ENCODE data around the gene NOS2. TPM values are rescaled to one million over a fixed set of nuclear protein-coding genes. Genes with fewer than 3 reads are reported as not detected.

The NOS2 gene
- polyA plus RNA-seq, 1 experiment, result not detected

GRCh38 chr17:27817731-27818130 lies 17.4 kb upstream of the NOS2 start:
- H3K9me3 ChIP-seq (ENCODE audit: control insufficient read depth, insufficient read depth, low read length), result no peaks in the 10 kb centered on the region
- no peak overlapping the region for H3K27ac ChIP-seq (ENCODE audit: low read depth, low read length)
- CTCF ChIA-PET, result interaction anchor here (4.2 kb wide), 1 partner anchor 13 kb away, joined by 14 read pairs; no protein-coding TSS in a partner anchor
- H3K4me3 ChIP-seq (ENCODE audit: low read depth, low read length), result no peak overlapping the region
- POLR2A ChIA-PET, result no interaction called here
- TF ChIP-seq, protein P1, sequence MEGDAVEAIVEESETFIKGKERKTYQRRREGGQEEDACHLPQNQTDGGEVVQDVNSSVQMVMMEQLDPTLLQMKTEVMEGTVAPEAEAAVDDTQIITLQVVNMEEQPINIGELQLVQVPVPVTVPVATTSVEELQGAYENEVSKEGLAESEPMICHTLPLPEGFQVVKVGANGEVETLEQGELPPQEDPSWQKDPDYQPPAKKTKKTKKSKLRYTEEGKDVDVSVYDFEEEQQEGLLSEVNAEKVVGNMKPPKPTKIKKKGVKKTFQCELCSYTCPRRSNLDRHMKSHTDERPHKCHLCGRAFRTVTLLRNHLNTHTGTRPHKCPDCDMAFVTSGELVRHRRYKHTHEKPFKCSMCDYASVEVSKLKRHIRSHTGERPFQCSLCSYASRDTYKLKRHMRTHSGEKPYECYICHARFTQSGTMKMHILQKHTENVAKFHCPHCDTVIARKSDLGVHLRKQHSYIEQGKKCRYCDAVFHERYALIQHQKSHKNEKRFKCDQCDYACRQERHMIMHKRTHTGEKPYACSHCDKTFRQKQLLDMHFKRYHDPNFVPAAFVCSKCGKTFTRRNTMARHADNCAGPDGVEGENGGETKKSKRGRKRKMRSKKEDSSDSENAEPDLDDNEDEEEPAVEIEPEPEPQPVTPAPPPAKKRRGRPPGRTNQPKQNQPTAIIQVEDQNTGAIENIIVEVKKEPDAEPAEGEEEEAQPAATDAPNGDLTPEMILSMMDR (IDR thresholded peaks at IDR 0.05; ENCODE audit: low read depth, low read length), result no peak
- no peaks in the 10 kb centered on the region for H3K27me3 ChIP-seq (ENCODE audit: control insufficient read depth, insufficient read depth, low read length)
- DNase-seq (ENCODE audit: low read depth, low spot score), result no peak

DNA sequence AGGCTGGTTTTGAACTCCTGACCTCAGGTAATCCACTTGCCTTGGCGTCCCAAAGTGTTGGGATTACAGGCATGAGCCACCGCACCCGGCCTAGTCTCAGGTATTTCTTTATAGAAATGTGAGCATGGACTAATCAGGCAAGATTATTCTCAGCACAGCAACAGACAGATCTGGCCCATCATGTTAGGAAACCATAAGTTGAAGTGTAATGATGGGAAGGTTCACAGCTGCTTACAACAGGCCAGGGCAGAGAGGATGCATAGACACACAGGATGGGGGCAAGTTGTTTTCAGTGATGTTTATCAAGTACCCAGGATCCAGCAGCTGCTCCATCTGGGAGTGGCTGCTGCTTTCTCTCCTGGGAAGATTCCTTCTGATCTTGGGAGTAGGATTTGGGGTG lies 16.6 kb upstream of the NOS2 start:
- ChIA-PET CTCF (interaction anchor here (0.9 kb wide), 1 partner anchor 63 kb away, joined by 3 read pairs; no protein-coding TSS in a partner anchor), POLR2A (no interaction called here)
- H3K27ac ChIP-seq (ENCODE audit: low read depth, low read length), result no peak overlapping the region
- no peaks in the 10 kb centered on the region for H3K9me3 ChIP-seq (ENCODE audit: control insufficient read depth, insufficient read depth, low read length)
- no peak overlapping the region for H3K4me3 ChIP-seq (ENCODE audit: low read depth, low read length)
- DNase-seq (ENCODE audit: low read depth, low spot score), result no peak
- H3K27me3 ChIP-seq (ENCODE audit: control insufficient read depth, insufficient read depth, low read length), result no peaks in the 10 kb centered on the region
- TF ChIP-seq, protein P1 (IDR thresholded peaks at IDR 0.05; ENCODE audit: low read depth, low read length), result no peak

- POLR2A ChIA-PET, result interaction anchor here (0.6 kb wide), 1 partner anchor 394 kb away, joined by 8 read pairs; no protein-coding TSS in a partner anchor
- TF ChIP-seq, protein P1 (IDR thresholded peaks at IDR 0.05; ENCODE audit: low read depth, low read length), result no peak
- CTCF ChIA-PET, result no interaction called here
Observed at GRCh38 chr17:27811961-27812360, 11.6 kb upstream of the NOS2 start.

DNA sequence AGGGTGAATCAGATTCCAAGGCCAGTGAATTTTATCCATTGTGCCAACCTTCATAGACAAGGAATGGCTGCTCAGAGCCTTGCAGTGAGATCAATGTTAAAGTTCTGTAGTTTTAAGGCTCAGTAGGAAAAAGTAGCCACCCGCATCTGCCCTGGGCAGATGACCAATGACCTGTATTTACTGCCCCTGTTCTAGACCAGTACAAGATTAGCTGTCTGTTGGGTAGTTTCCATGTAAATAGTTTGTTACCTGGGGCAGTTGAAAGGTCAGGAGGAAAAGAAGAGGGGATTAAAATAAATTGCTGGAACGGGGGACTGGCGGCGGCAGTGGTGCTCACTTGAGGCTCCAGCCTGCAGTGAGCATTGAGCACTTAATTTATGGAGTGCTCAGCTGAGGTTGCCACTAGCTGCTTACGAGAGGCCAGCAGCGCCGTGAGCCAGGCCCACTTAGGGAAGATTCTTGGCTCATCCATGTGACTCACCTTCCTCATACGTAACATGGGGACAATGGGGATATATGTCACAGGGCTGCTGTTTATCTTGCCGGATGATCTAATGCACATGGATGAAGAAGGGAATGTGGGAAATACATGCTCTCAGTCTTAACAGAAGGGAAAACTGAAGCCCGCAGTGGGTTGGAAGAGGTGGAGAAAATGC lies 10.7 kb upstream of the NOS2 start:
- POLR2A ChIA-PET, result no interaction called here
- peaks cover 2% of the 10 kb centered on the region for H3K27me3 ChIP-seq (ENCODE audit: control insufficient read depth, insufficient read depth, low read length)
- DNase-seq (ENCODE audit: low read depth, low spot score), result no peak
- H3K27ac ChIP-seq (ENCODE audit: low read depth, low read length), result no peak overlapping the region
- CTCF ChIA-PET, result no interaction called here
- no peaks in the 10 kb centered on the region for H3K9me3 ChIP-seq (ENCODE audit: control insufficient read depth, insufficient read depth, low read length)
- no peak overlapping the region for H3K4me3 ChIP-seq (ENCODE audit: low read depth, low read length)
- TF ChIP-seq, protein P1 (IDR thresholded peaks at IDR 0.05; ENCODE audit: low read depth, low read length), result no peak

More at GRCh38 chr17:27811961-27812360, 11.6 kb upstream of the NOS2 start:
- Histone ChIP-seq H3K27ac (ENCODE audit: low read depth, low read length) (no peak overlapping the region), H3K4me3 (ENCODE audit: low read depth, low read length) (no peak overlapping the region), H3K27me3 (ENCODE audit: control insufficient read depth, insufficient read depth, low read length) (peaks cover 2% of the 10 kb centered on the region), H3K9me3 (ENCODE audit: control insufficient read depth, insufficient read depth, low read length) (no peaks in the 10 kb centered on the region)
- no peak for DNase-seq (ENCODE audit: low read depth, low spot score)

DNA sequence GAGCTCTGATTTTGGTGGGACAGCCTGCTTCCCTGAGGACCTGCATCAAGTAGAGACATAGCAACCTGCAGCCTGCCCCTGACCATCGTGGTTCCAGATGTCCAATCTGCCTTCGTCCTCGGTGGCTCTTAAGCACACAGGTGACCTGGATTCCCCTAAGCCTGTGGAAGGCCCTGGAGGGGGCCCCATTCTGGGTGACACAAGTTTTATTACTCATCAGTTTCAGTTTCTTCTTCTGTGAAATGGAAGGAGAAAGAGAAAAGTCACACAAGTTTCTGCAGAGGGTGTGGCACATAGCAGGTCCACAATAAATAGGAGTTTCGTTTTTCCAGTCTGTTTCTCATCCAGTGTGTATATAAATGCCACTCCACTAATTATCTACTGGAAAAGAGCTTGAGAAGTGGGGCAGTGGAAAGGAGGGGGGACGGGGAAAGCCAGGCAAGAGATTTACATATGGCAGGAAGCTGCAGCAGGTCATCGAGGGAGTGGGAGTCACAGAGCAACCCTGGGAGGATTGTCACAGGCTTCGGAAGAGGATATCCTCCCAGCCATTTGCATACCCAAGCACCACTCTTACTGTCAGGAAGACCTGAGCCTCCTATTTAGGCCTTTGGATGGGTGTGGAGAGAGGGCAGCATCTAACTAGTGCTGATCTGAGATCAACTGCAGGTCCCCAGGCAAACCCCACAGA lies 10.0 kb upstream of the NOS2 start:
- TF ChIP-seq, protein P1 (IDR thresholded peaks at IDR 0.05; ENCODE audit: low read depth, low read length), result no peak
- CTCF ChIA-PET, result interaction anchor here (3.0 kb wide), 1 partner anchor 83 kb away, joined by 17 read pairs; the partner anchor contains the start of gene LYRM9
- POLR2A ChIA-PET, result no interaction called here
- no peak for DNase-seq (ENCODE audit: low read depth, low spot score)
- Histone ChIP-seq H3K9me3 (ENCODE audit: control insufficient read depth, insufficient read depth, low read length) (no peaks in the 10 kb centered on the region), H3K4me3 (ENCODE audit: low read depth, low read length) (no peak overlapping the region), H3K27ac (ENCODE audit: low read depth, low read length) (no peak overlapping the region), H3K27me3 (ENCODE audit: control insufficient read depth, insufficient read depth, low read length) (peaks cover 2% of the 10 kb centered on the region)

Measured in AG04450 (cell line).